ENCODE data around the gene FOXJ1.
A peak's percentile ranks its signal among the peaks of the same experiment; 100 is the strongest.

Gene FOXJ1

GRCh38 chr17:76160896-76161528 is 20.0 kb upstream of the FOXJ1 start:
- DNase-seq: no peak

GRCh38 chr17:76159157-76159556 is 18.1 kb upstream of the FOXJ1 start:
- no peak for DNase-seq

- DNase-seq: no peak
Observed at GRCh38 chr17:76157759-76158158, 16.7 kb upstream of the FOXJ1 start.

DNA sequence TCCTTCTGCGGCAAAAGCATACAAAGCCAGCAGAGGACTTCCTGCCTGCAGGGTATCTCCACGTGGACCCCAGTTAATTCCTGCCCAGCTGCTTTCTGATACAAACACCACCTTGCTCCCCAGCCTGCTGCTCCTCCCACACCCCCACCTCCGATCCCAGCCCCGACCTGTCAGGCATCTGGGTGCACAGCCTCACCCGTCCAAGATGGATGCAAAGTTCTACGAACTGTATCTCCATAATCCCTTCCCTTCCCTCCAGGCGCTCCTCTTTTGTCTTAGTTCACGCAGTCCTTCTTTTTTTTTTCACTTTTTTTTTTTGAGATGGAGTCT is 15.6 kb upstream of the FOXJ1 start:
- DNase-seq: no peak

DNA sequence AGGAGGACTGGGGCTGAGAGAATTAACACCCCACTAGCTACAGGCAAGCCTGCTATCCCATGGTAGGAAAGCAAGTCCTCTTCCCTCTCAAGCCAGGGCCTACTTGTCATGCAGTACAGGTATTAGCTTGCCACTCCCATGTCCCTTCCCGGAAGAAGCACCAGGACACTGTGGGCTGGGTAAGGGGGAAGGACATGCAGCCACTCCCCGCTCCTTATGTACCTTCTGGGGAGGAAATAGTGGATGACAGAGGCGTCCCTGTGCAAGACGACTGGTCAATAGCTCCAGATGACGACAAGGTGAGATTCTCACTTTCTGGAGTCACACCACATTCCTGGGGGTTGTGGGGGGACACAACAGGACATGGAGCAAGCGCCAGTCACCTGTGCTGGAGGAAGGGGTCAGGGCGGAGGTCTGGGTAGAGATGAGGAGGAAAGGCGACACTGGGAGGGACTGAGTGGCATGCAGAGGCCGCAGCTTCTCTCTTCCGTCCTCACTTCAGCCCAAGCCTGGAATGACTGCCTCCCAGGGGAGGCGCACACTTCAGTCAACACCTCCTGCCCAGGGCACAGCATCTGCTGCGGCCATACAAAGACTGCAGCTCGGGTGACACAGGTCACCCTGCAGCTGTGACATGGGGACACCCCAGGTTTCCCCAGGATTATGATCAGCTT is 15.1 kb upstream of the FOXJ1 start:
- no peak for DNase-seq

GRCh38 chr17:76154936-76155845 is 14.1 kb upstream of the FOXJ1 start:
- DNase-seq: no peak

GRCh38 chr17:76154292-76154691 is 13.2 kb upstream of the FOXJ1 start:
- no peak for DNase-seq

- DNase-seq: peak; percentile 51
Observed at GRCh38 chr17:76153640-76154039, 12.6 kb upstream of the FOXJ1 start.

- DNase-seq: no peak
Observed at GRCh38 chr17:76153202-76153601, 12.2 kb upstream of the FOXJ1 start.

DNA sequence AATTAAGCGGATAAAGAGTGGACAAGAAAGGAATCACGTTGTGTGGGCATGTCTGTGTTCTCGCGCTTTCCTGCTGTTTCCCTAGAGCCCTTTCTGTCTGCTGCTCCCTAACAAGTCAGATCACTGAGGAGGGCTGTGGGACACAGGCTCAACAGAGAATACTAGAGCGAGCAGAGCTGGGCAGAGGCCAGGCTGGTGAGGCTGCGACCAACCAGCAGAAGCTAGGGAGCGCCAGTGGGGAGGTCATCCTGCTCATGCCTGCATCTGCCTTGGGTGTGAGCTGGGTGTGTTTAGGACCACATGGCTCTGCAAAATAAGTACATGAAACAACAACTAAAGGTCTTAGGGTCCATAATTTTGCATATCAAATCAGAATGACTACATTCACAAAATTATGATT is 11.5 kb upstream of the FOXJ1 start:
- no peak for DNase-seq

GRCh38 chr17:76151896-76152454 is 10.9 kb upstream of the FOXJ1 start:
- no peak for DNase-seq

DNA sequence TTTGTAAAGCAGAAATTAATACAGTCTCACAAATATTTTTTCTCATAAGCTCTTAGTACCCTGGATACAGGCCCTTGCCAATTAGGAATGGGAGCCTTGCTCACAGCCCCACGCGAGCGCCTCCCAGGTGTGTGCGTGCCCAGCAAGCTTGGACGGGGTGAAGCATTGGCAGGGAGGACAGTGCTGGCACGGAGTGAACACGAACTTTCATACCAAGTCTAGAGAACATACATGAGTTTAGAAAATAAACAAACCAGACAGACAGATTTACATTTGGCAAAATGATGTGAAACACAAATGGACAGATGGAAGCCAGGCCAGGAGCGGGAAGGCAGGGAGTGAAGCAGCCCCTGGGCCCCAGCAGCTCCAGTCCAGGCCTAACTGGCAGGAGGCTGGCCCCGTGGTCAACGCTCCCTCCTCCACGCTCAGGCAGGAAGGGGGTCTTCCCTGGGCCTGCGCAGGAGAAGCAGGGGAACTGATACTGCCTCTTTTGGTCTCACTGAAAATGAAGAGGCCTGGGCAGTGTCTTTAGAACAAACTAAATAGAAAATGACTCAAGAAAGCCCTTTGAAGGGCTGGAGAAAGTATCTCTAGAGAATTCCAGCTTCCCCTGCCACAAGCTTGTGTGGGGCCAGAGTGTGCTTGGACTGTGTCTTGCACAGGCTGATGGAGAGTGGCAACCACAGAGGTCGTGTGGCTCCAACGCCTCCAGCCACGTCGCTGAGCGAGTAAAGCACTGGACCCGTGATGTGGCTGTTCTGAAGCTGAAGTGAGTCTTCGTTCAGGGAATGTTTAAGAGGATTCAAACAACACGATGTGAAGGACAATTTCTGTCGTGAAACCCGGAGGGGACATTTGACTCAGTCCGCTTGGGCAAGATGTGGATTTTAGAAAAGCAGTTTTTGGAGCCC is 9.9 kb upstream of the FOXJ1 start:
- peak; percentile 48 for DNase-seq

DNA sequence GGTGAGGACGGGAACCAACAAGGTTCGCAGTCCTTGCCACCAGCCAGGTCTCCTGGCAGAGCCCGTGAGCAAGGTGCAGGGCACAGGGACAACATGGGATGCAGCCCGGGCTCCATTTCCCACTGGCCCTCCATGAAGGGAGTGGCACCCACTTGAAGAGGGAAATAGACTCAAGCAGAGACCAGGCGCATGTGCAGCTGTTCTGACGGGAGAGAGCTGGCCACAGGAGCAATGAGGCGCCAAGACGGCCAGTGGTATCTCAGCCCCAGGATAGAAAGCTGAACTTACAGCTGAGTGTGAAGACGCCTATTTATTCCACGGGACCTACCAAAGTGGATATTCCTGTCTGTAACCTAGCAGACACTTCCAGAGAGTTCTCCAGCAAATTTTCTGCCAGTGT is 8.2 kb upstream of the FOXJ1 start:
- no peak for DNase-seq

GRCh38 chr17:76148015-76148326 is 6.9 kb upstream of the FOXJ1 start:
- DNase-seq: no peak

- no peak for DNase-seq
Observed at GRCh38 chr17:76147211-76148014, 6.4 kb upstream of the FOXJ1 start.

DNA sequence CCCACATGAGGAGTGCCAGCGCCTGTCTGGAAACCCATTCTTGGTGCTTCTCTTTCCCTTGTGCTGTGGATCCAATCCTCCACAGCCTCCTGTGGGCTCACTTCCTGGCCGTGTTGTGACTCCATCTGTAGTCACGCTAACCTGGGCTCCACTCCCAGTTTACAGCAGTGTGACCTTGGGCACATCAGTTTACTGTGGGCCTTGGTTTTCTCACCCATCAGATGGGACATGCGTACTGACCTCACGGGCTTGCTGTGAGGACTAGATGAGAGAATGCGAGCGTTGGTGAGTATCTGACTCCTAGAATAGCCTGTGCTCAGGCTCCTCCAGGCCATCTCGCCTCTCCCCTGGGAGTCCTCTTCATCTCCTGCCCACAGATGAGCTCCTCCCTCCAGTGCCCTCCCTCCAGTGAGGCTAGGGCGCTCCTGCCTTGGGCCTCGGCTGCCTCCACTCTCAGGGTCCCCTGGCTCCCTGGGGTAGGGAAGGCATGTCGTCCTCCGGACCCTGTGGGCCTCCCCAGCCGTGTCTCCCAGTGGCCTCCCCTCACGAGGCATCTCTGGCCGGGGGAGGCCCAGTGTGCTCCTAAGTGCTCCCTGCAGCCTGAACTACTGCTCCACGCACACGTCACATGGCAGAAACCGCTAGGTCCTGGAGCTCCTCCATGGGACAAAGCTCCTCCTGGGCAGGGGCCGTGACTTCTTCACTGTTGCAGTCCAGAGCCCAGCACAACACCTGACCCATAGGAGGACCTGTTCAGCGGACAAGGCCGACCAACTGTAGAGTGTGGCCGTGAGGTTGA is 5.2 kb upstream of the FOXJ1 start:
- DNase-seq: no peak

- DNase-seq: no peak
Observed at GRCh38 chr17:76145231-76146052, 4.4 kb upstream of the FOXJ1 start.

- DNase-seq: no peak
Observed at GRCh38 chr17:76142585-76143041, 1.6 kb upstream of the FOXJ1 start.

DNA sequence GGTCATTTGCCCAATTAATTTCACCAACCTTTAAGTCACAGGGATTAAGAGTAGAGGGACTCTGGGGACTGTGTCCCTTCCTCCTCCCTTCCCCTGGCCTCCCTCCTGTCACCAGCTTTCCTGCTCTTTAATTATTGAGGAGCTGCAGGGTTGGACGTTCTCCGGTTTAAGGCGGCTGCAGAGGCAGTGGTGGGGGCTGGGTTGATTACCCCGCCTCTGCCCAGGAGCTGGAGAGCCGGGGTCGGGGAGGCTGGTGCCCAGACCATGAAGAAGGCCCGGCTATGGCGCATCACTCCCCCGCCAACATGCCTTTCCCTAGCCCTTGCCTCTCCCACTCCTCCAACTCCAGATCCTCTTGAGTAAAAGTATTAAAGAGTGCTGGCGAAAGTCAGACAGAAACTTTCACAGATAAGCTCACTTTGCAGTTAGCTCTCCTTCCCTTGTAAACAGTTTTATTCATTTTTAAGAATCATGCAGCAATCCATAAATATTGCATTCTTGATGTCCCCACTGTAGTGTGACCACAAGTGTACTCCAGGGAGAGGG is 1.1 kb upstream of the FOXJ1 start:
- DNase-seq: no peak

Measured in right hindlimb (tissue), 1 donor.